ENCODE results near the gene CEP83. TPM values are rescaled to one million over a fixed set of nuclear protein-coding genes. Genes with fewer than 3 reads are reported as not detected.

CEP83 gene
- total and polyA plus RNA-seq, 10 donors = 6.8 to 29.0 (median 14.0) TPM

DNA sequence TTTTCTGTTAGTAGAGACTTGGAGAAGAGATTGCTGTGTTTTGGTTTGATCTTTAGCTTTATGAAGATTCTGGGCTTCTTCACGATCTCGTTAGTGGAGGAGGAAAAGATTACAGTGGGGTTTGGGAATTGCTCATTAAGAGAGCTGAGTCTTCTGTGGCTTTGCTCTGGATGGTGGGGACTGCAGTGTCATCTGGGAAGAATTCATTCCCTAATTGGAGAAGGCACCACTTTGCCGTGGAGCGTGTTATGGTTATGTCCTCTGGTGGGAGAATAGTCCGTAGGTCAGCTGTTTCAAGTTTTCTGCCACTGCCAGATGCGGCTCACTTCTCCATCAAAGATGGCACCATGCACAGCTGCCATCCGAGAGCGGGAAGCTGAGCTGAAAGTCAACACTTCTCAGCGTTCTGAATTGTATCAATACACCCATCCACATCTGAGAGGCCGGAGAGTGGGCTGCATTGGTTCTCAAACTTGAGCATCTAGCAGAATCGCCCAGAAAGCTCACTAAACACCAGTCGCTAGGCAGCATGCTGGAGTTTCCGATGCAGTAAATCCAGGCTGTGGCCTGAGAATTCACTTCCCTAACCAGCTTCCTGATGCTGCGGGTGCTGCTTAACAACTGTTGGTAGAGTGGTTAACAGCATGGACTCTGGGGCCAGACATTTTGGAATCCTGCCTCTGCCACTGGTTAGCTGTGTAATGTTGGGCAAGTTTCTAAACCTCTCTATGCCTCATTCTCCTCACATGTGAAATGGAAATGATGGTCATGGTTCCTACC, 193.5 kb downstream of the CEP83 start:
- 74 to 85% (median 82%) methylated on average over 14 of the region's 14 CpGs for WGBS, 5 donors
- TF ChIP-seq, protein P1, sequence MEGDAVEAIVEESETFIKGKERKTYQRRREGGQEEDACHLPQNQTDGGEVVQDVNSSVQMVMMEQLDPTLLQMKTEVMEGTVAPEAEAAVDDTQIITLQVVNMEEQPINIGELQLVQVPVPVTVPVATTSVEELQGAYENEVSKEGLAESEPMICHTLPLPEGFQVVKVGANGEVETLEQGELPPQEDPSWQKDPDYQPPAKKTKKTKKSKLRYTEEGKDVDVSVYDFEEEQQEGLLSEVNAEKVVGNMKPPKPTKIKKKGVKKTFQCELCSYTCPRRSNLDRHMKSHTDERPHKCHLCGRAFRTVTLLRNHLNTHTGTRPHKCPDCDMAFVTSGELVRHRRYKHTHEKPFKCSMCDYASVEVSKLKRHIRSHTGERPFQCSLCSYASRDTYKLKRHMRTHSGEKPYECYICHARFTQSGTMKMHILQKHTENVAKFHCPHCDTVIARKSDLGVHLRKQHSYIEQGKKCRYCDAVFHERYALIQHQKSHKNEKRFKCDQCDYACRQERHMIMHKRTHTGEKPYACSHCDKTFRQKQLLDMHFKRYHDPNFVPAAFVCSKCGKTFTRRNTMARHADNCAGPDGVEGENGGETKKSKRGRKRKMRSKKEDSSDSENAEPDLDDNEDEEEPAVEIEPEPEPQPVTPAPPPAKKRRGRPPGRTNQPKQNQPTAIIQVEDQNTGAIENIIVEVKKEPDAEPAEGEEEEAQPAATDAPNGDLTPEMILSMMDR (IDR thresholded peaks at IDR 0.05 in 8 of 11, conservative IDR thresholded peaks at IDR 0.05 in 3 of 11) = no peak
- TF ChIP-seq POLR2AphosphoS5 (IDR thresholded peaks at IDR 0.05) (no peak), POLR2A (IDR thresholded peaks at IDR 0.05) (no peak)
- peaks cover 18 to 98% (median 69%) of the 10 kb centered on the region in 6 donors for H3K4me1 ChIP-seq
- DNase-seq = no peak
- H3K36me3 ChIP-seq = peaks cover 0 to 71% (median 9%) of the 10 kb centered on the region in 6 donors
- H3K4me3 ChIP-seq = no peak overlapping the region
- H3K9me3 ChIP-seq = no peaks in the 10 kb centered on the region
- no peaks in the 10 kb centered on the region for H3K27me3 ChIP-seq (replicated peaks in 1 of 7)
- peak overlapping the region in 6 of 8 donors; percentile 25 to 65 (median 58) for H3K27ac ChIP-seq
- intact Hi-C loops (cut with DNase I; ENCODE audit: low total_unique reads) = no loop called here

DNA sequence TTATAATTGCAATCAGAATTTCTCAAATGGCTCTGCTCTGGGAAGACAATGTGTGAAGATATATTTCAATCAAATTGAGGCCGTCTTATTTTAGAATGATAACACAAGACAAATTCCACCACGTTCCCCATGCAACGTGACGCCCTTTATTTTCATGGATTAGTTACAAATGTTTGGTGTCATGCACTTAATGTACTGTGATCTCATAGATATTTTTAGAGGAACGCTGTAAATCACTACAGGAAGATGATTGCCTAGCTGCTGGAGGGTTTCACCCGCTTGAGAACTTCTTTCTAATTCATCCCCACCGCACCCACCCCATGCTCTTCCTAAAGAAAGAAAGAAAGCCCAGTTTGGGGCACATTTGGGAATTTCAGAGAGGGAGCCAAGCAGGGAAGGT, 194.1 kb downstream of the CEP83 start:
- no peak for DNase-seq
- peaks cover 18 to 97% (median 66%) of the 10 kb centered on the region in 6 donors for H3K4me1 ChIP-seq
- TF ChIP-seq POLR2A (IDR thresholded peaks at IDR 0.05) (no peak), POLR2AphosphoS5 (IDR thresholded peaks at IDR 0.05) (no peak)
- TF ChIP-seq, protein P1 (IDR thresholded peaks at IDR 0.05 in 8 of 11, conservative IDR thresholded peaks at IDR 0.05 in 3 of 11) = no peak
- H3K27ac ChIP-seq = peak overlapping the region in 1 of 8 donors; percentile 65
- intact Hi-C loops (cut with DNase I; ENCODE audit: low total_unique reads) = no loop called here
- H3K4me3 ChIP-seq = no peak overlapping the region
- no peaks in the 10 kb centered on the region for H3K27me3 ChIP-seq (replicated peaks in 1 of 7)
- no peaks in the 10 kb centered on the region for H3K9me3 ChIP-seq
- 77 to 84% (median 81%) methylated on average over 7 of the region's 7 CpGs for WGBS, 5 donors
- H3K36me3 ChIP-seq = peaks cover 0 to 76% (median 13%) of the 10 kb centered on the region in 6 donors

DNA sequence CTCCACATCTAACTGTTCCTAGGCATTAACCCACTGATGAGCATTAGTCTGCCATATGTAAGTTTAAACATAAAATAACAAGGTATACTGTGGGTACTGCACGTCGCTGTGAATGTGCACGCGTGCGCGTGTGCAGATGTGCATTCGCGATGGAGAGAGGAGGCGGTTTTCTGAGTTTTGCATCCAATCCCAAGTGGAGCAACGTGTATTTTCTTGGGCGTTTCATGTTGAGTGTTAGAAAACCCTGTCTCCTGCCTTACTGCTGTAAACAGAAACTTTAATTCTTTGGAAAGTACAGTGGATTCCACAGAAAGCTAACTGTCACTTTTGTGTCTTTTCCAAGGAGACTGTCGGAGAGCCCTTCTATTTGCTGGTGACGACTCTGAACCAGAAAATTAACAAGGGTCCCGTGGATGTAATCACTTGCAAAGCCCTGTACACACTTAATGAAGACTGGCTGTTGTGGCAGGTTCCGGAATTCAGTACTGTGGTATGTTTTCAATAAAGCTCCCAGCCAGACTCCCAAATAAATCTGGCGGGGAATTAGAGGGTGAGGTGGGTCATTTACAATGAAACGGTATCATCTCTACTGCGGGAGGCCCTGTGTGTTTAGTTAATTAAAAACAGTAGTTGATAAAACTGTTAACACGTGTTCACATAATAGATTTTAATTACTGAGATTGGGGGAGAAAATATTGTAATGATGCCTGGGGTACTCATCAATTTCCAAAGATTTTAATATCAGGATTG, 194.8 kb downstream of the CEP83 start:
- H3K9me3 ChIP-seq = no peaks in the 10 kb centered on the region
- peaks cover 0 to 78% (median 17%) of the 10 kb centered on the region in 6 donors for H3K36me3 ChIP-seq
- peak overlapping the region in 4 of 8 donors; percentile 84 to 94 (median 86) for H3K27ac ChIP-seq
- H3K4me1 ChIP-seq = peaks cover 18 to 91% (median 66%) of the 10 kb centered on the region in 6 donors
- WGBS, 5 donors = 95 to 98% (median 96%) methylated on average over 19 of the region's 19 CpGs
- intact Hi-C loops (cut with DNase I; ENCODE audit: low total_unique reads) = no loop called here
- no peaks in the 10 kb centered on the region for H3K27me3 ChIP-seq (replicated peaks in 1 of 7)
- H3K4me3 ChIP-seq = no peak overlapping the region
- TF ChIP-seq POLR2AphosphoS5 (IDR thresholded peaks at IDR 0.05) = no peak
- TF ChIP-seq POLR2A (IDR thresholded peaks at IDR 0.05) = no peak
- TF ChIP-seq, protein P1 (IDR thresholded peaks at IDR 0.05 in 8 of 11, conservative IDR thresholded peaks at IDR 0.05 in 3 of 11) = no peak
- DNase-seq = no peak

Measured in spleen (tissue), 11 donors.